ENCODE results near the gene ATP9B.
"Not testable (repeated sequence)": the region's sequence is repeated elsewhere in the genome, so short reads cannot be mapped to it uniquely, and the experiment has no call there.

Gene ATP9B

GRCh38 chr18:79234438-79234837 lies 165.2 kb downstream of the ATP9B start:
- in situ Hi-C loops (cut with MboI; ENCODE audit: low sequenced_read_pairs) = no loop called here

GRCh38 chr18:79239631-79240030 lies 170.4 kb downstream of the ATP9B start:
- in situ Hi-C loops (cut with MboI; ENCODE audit: low sequenced_read_pairs) = no loop called here

DNA sequence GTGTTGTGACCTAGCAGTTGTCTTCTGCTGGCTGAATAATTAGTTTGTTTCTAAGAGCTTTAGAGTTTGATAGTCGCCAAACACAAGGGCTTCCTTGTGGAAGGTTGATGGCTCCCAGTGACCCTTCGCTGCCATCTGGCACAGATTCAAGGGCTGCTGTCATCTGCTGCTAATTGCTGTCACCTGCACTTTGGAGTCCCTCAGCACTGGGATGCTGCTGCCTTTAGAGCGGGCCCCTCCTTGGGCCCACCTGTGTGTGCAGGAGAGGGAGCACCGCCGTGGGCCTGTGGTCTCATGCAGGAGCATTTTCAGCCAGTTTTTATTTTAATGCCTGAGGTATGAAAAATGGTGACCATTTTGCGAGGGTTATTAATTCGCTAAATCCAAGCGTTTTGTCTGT lies 172.6 kb downstream of the ATP9B start:
- in situ Hi-C loops (cut with MboI; ENCODE audit: low sequenced_read_pairs) = no loop called here

GRCh38 chr18:79242246-79242645 lies 173.1 kb downstream of the ATP9B start:
- in situ Hi-C loops (cut with MboI; ENCODE audit: low sequenced_read_pairs) = no loop called here

GRCh38 chr18:79245517-79246001 lies 176.4 kb downstream of the ATP9B start:
- in situ Hi-C loops (cut with MboI; ENCODE audit: low sequenced_read_pairs) = no loop called here

DNA sequence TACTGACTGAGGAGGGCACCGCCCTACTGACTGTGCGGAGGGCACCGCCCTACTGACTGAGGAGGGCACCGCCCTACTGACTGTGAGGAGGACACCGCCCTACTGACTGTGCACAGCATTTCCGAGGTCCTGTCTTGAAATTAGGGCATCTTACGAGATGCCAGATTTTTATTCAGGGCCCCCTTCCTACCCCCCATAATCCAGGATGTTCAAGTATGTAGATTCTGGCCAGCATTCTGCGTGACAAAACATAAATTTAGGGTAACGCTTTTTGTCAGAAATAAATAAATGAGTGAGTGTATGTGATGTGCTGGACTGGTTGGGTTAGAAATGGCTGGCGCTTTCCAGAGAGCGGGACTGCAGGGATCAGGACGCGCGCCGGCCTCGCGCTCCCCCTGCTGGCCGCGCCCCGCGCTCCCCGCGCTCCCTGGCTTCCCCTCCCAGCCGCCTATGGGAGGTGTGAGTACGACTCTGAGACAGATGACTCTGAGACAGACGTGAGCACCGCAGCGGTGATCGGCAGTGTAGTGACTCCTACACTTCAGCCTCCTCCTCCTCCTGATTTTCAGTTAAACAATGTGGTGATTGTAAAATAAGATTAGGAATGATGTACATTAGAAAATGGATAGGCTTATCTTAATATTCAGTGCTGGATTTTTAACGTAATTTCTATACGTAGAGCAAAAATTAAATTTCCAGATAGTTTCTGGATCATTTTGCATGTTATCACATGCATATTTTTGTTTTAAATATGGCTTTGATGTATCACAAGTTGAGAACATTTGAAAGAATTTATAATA lies 177.3 kb downstream of the ATP9B start:
- in situ Hi-C loops (cut with MboI; ENCODE audit: low sequenced_read_pairs) = no loop called here

GRCh38 chr18:79248495-79249060 lies 179.4 kb downstream of the ATP9B start:
- in situ Hi-C loops (cut with MboI; ENCODE audit: low sequenced_read_pairs) = no loop called here

DNA sequence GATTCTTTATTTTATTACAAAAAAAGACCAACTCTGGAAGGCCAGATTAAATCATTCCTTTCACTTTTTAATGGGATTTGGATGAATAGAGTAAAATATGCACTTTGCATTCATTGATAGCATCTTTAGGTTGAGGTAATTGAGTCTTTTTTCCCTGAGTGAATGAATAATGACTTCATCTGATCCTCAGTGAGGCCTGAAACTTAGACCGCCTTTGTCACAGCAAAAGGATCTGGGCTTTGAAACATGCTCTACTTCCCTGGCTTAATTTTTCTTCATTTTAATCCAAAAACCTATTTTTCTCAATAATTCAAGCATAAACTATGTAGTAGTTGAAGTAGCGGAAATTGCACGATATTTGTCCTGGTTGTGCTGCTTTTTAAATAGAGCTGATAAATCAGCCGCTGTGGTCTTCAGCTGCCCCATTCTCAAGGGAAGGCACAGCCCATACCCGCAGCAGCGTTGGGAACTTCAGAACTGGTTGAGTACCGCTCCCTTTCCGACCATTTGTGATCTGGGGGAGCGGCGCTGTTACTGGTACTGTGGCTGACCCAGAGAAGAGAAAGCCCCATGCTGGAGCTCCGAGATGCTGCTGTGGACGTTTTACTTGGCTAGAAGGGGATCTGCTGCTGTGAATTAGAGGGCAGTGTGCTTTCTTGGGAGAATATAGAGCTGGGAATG lies 181.2 kb downstream of the ATP9B start:
- in situ Hi-C loops (cut with MboI; ENCODE audit: low sequenced_read_pairs) = no loop called here

DNA sequence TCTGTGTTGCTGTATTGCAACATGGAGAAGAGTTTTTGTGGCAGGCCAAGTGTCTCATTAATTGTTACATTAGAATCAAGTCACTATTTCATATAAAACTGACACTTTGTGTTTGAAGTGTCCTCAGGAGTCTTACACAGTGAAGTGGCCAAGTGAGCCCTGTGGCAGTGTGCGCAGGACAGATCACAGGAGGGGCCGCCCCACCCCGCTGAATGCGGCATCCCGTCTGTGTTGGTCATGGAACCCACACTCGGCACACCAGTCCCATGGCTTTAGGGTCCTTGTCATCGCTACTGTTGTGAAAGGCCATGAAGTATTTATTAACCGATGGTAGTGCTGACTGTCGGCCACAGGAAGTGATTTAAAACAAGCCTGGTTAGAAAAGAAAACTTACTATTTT lies 181.8 kb downstream of the ATP9B start:
- in situ Hi-C loops (cut with MboI; ENCODE audit: low sequenced_read_pairs) = no loop called here

- in situ Hi-C loops (cut with MboI; ENCODE audit: low sequenced_read_pairs) = no loop called here
Measured at GRCh38 chr18:79252904-79253633, 183.9 kb downstream of the ATP9B start.

DNA sequence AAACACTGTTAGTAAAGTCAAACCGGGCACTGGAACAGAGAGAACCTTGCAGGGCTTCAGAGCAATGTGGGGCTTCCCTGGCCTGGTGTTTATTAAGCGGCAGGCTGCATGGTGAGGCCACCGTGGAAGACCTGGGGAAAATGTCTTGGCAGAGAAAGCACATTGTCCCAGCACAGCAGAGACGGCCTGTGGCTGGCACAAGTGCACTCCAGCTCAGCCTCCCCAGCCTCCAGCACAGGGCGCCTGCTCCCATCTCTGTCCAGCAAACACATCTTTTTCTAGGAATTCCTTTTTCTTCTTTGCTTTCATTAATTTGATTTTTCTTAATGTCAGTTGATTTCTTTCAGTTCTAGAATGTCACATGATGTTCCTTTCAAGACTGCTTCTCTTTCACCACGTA lies 188.3 kb downstream of the ATP9B start:
- in situ Hi-C loops (cut with MboI; ENCODE audit: low sequenced_read_pairs) = no loop called here

DNA sequence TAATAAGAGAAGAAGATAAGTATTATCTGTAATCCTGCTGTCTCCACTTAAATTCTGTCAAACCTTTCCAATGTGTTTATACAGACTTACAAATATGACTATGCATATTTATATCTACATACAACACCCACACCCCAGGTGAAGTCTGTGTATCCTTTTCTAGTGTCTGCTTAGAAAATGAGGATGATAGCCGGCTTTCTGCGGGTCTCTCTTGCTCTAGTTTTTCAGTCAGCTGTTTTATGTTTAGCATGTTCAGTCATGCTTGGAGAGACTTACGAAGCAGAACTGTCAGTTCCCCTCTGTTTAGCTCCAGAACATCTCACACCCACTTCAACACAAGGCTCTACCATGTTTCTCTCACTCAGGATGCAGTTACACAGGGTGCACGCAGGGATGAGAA lies 189.3 kb downstream of the ATP9B start:
- in situ Hi-C loops (cut with MboI; ENCODE audit: low sequenced_read_pairs) = no loop called here

DNA sequence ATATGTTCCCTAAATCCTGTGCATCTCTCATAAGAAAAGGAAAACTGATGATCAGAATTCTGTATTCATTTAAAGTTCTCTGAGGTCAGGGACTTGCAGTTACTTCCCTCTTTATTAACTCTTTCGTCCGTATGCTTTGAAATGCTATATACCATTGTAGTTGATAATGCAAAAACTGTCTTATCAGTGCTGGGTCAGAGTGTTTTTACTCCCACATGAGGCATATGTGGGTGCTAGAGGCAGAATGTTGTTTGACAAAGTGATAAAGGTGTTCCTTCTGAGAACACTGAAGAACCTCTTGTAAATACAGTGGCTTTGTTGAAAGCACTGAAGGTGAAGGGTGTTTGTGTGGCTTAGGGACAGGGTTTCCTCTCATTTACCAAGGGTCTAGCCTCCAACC lies 190.0 kb downstream of the ATP9B start:
- in situ Hi-C loops (cut with MboI; ENCODE audit: low sequenced_read_pairs) = no loop called here

GRCh38 chr18:79260023-79260422 lies 190.8 kb downstream of the ATP9B start:
- in situ Hi-C loops (cut with MboI; ENCODE audit: low sequenced_read_pairs) = no loop called here

DNA sequence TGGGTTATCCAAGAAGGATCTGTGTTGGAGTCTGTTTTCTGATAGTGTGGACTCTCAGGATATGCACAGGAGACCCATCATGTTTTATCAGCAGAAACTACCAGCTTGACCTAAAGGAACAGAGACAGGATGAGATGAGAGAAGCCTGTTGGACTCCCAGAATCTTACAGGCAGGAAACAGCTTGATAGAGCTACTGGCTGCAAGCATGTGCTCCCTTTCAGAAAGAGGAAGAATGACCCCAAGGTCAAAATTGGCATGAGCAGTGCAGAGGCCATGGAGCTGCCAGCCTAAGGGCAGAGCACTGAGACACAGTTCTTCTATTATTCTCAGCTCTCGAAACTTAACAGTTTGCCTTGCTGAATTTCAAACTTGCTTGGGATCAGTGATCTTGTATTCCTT lies 191.3 kb downstream of the ATP9B start:
- in situ Hi-C loops (cut with MboI; ENCODE audit: low sequenced_read_pairs) = no loop called here

GRCh38 chr18:79265068-79265467 lies 195.9 kb downstream of the ATP9B start:
- in situ Hi-C loops (cut with MboI; ENCODE audit: low sequenced_read_pairs) = not testable (repeated sequence)

DNA sequence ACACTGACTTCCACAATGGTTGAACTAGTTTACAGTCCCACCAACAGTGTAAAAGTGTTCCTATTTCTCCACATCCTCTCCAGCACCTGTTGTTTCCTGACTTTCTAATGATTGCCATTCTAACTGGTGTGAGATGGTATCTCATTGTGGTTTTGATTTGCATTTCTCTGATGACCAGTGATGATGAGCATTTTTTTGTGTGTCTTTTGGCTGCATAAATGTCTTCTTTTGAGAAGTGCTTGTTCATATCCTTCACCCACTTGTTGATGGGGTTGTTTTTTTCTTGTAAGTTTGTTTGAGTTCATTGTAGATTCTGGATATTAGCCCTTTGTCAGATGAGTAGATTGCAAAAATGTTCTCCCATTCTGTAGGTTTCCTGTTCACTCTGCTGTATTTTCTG lies 202.6 kb downstream of the ATP9B start:
- in situ Hi-C loops (cut with MboI; ENCODE audit: low sequenced_read_pairs) = not testable (repeated sequence)

GRCh38 chr18:79272916-79273315 lies 203.7 kb downstream of the ATP9B start:
- in situ Hi-C loops (cut with MboI; ENCODE audit: low sequenced_read_pairs) = no loop called here

- in situ Hi-C loops (cut with MboI; ENCODE audit: low sequenced_read_pairs) = no loop called here
Measured at GRCh38 chr18:79274823-79275222, 205.6 kb downstream of the ATP9B start.

- in situ Hi-C loops (cut with MboI; ENCODE audit: low sequenced_read_pairs) = no loop called here
Measured at GRCh38 chr18:79275461-79275860, 206.3 kb downstream of the ATP9B start.

- in situ Hi-C loops (cut with MboI; ENCODE audit: low sequenced_read_pairs) = no loop called here
Measured at GRCh38 chr18:79275992-79276391, 206.8 kb downstream of the ATP9B start.

Data from HL-60/S4 (cell line).